ENCODE data around the gene APOE. TPM values are rescaled to one million over a fixed set of nuclear protein-coding genes. Genes with fewer than 3 reads are reported as not detected.

APOE gene
- total and polyA plus RNA-seq, 9 of the 15 experiments (the other 6 are each of a cell fraction or from before 2014, with no cell fraction given), result 0.14 to 180 (median 58.1) TPM; not detected in 1

GRCh38 chr19:44954649-44955504 lies 49.3 kb downstream of the APOE start, which contains the start of gene CLPTM1 (continued):
- TF ChIP-seq ZNF407 (IDR thresholded peaks at IDR 0.05; ENCODE audit: low read depth) (peak; percentile 100), SPI1 (IDR thresholded peaks at IDR 0.05; ENCODE audit: borderline replicate concordance, low read depth, low read length) (0 out of 2 replicates have a peak, but pooled peaks have one; percentile 30), MAZ (CRISPR knock-in tag; conservative IDR thresholded peaks at IDR 0.05 in 1 of 2, IDR thresholded peaks at IDR 0.05 in 1 of 2) (0 out of 4 replicates have a peak, but pooled peaks of 1 of the 2 experiments have one; percentile 26), SOX6 (IDR thresholded peaks at IDR 0.05) (0 out of 2 replicates have a peak, but pooled peaks have one; percentile 28), AFF1 (IDR thresholded peaks at IDR 0.05; ENCODE audit: low read depth in 1 of 2, partially characterized antibody in 2 of 2) (peak; percentile 90 to 93), XRCC5 (IDR thresholded peaks at IDR 0.05; ENCODE audit: low read depth, low read length) (0 out of 2 replicates have a peak, but pooled peaks have one; percentile 24), ZNF12 (CRISPR knock-in tag; IDR thresholded peaks at IDR 0.05) (peak; percentile 26; the same call in 1 of the 2 replicates), STAG1 (CRISPR knock-in tag; IDR thresholded peaks at IDR 0.05; ENCODE audit: borderline replicate concordance) (no peak), ZFP1 (CRISPR knock-in tag; IDR thresholded peaks at IDR 0.05) (no peak), HDAC8 (tag; IDR thresholded peaks at IDR 0.05) (no peak)
- TF ChIP-seq, protein P1, sequence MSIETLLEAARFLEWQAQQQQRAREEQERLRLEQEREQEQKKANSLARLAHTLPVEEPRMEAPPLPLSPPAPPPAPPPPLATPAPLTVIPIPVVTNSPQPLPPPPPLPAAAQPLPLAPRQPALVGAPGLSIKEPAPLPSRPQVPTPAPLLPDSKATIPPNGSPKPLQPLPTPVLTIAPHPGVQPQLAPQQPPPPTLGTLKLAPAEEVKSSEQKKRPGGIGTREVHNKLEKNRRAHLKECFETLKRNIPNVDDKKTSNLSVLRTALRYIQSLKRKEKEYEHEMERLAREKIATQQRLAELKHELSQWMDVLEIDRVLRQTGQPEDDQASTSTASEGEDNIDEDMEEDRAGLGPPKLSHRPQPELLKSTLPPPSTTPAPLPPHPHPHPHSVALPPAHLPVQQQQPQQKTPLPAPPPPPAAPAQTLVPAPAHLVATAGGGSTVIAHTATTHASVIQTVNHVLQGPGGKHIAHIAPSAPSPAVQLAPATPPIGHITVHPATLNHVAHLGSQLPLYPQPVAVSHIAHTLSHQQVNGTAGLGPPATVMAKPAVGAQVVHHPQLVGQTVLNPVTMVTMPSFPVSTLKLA (conservative IDR thresholded peaks at IDR 0.05), result peak; percentile 88 to 95
